IPS DF 6.9 (cell line): ENCODE measurements around the gene CRYZL1.
A peak's percentile ranks its signal among the peaks of the same experiment; 100 is the strongest.
"Not testable (repeated sequence)": the region's sequence is repeated elsewhere in the genome, so short reads cannot be mapped to it uniquely, and the experiment has no call there.

ENCODE experiments used
- DNase-seq: peaks from one replicate; pipeline ENCODE4 v3.0.0-alpha.2; 2013; ENCODE audit warnings: low read depth, low spot score
- H3K27ac ChIP-seq: one replicate; pipeline ENCODE4 v1.5.1; 2013; ENCODE audit warnings: low read length, control low read depth
- H3K27me3 ChIP-seq: 2 replicates; pipeline ENCODE4 v1.6.1; 2013; ENCODE audit warnings: mild to moderate bottlenecking, low read length; ENCODE audit not compliant: control insufficient read depth, insufficient read depth
- H3K36me3 ChIP-seq: 2 replicates; pipeline ENCODE4 v1.6.1; 2013; ENCODE audit warnings: low read length; ENCODE audit not compliant: control insufficient read depth, insufficient read depth
- H3K4me1 ChIP-seq: 2 replicates; pipeline ENCODE4 v1.6.1; 2013; ENCODE audit warnings: low read length; ENCODE audit not compliant: control insufficient read depth, insufficient read depth
- H3K4me3 ChIP-seq: 2 replicates; pipeline ENCODE4 v1.5.1; 2013; ENCODE audit warnings: mild to moderate bottlenecking, low read length
- H3K9me3 ChIP-seq: 2 replicates; pipeline ENCODE4 v1.6.1; 2013; ENCODE audit warnings: low read length, inconsistent platforms; ENCODE audit not compliant: control insufficient read depth, insufficient read depth
- WGBS: extraction: QIAGEN DNeasy Blood & Tissue Kit; methylation state at CpG from one replicate; pipeline ENCODE4 v1.1.7; 2013; ENCODE audit warnings: mixed read lengths, missing lambda C conversion rate; ENCODE audit not compliant: insufficient read length, insufficient coverage; 5-methylcytosine and 5-hydroxymethylcytosine counted together

Gene CRYZL1

GRCh38 chr21:33640697-33641351 is 717 bp downstream of the CRYZL1 start:
- Histone ChIP-seq H3K27me3 (no peaks in the 10 kb centered on the region), H3K4me3 (peak overlapping the region; percentile 55; the same call in 1 of the 2 replicates), H3K9me3 (no peaks in the 10 kb centered on the region), H3K27ac (no peak overlapping the region), H3K4me1 (no peaks in the 10 kb centered on the region), H3K36me3 (no peaks in the 10 kb centered on the region)
- 100% methylated on average over 4 of the region's 18 CpGs for WGBS
- no peak for DNase-seq

- no peaks in the 10 kb centered on the region for H3K36me3 ChIP-seq
- no CpG with 5 or more reads among the region's 2 CpGs for WGBS
- no peak for DNase-seq
- no peaks in the 10 kb centered on the region for H3K27me3 ChIP-seq
- no peaks in the 10 kb centered on the region for H3K4me1 ChIP-seq
- H3K27ac ChIP-seq: no peak overlapping the region
- H3K4me3 ChIP-seq: no peak overlapping the region
- no peaks in the 10 kb centered on the region for H3K9me3 ChIP-seq
These were observed 7.3 kb downstream of the CRYZL1 start for GRCh38 chr21:33634254-33634653.

GRCh38 chr21:33626151-33626550 is 15.4 kb downstream of the CRYZL1 start:
- H3K4me1 ChIP-seq, H3K27ac ChIP-seq, DNase-seq, H3K4me3 ChIP-seq, H3K36me3 ChIP-seq, H3K9me3 ChIP-seq, H3K27me3 ChIP-seq: not testable (repeated sequence)
- no CpG with 5 or more reads among the region's 7 CpGs for WGBS

GRCh38 chr21:33622253-33622652 is 19.3 kb downstream of the CRYZL1 start:
- Histone ChIP-seq H3K36me3 (no peaks in the 10 kb centered on the region), H3K27me3 (no peaks in the 10 kb centered on the region), H3K27ac (no peak overlapping the region), H3K9me3 (no peaks in the 10 kb centered on the region), H3K4me3 (no peak overlapping the region), H3K4me1 (no peaks in the 10 kb centered on the region)
- no peak for DNase-seq

- no peaks in the 10 kb centered on the region for H3K36me3 ChIP-seq
- H3K4me1 ChIP-seq: no peaks in the 10 kb centered on the region
- no peaks in the 10 kb centered on the region for H3K9me3 ChIP-seq
- WGBS: no CpG with 5 or more reads among the region's 4 CpGs
- H3K27ac ChIP-seq: no peak overlapping the region
- no peaks in the 10 kb centered on the region for H3K27me3 ChIP-seq
- H3K4me3 ChIP-seq: no peak overlapping the region
- no peak for DNase-seq
These were observed 21.8 kb downstream of the CRYZL1 start for GRCh38 chr21:33619726-33620125.

- no peak for DNase-seq
- no peaks in the 10 kb centered on the region for H3K36me3 ChIP-seq
- H3K9me3 ChIP-seq: no peaks in the 10 kb centered on the region
- no peak overlapping the region for H3K27ac ChIP-seq
- H3K27me3 ChIP-seq: no peaks in the 10 kb centered on the region
- H3K4me1 ChIP-seq: no peaks in the 10 kb centered on the region
- no CpG with 5 or more reads among the region's 2 CpGs for WGBS
- H3K4me3 ChIP-seq: no peak overlapping the region
These were observed 23.1 kb downstream of the CRYZL1 start for GRCh38 chr21:33618407-33618806.

GRCh38 chr21:33617565-33617964 is 24.0 kb downstream of the CRYZL1 start:
- not testable (repeated sequence) for H3K36me3 ChIP-seq, H3K27me3 ChIP-seq, H3K4me1 ChIP-seq, DNase-seq, H3K4me3 ChIP-seq, H3K27ac ChIP-seq, H3K9me3 ChIP-seq
- WGBS: no CpG with 5 or more reads among the region's 11 CpGs

GRCh38 chr21:33611006-33611744 is 30.4 kb downstream of the CRYZL1 start:
- WGBS: no CpG with 5 or more reads among the region's 7 CpGs
- no peaks in the 10 kb centered on the region for H3K27me3 ChIP-seq
- DNase-seq: no peak
- H3K4me1 ChIP-seq: no peaks in the 10 kb centered on the region
- no peaks in the 10 kb centered on the region for H3K36me3 ChIP-seq
- H3K27ac ChIP-seq: no peak overlapping the region
- no peak overlapping the region for H3K4me3 ChIP-seq
- H3K9me3 ChIP-seq: no peaks in the 10 kb centered on the region

- no peaks in the 10 kb centered on the region for H3K9me3 ChIP-seq
- no CpG with 5 or more reads among the region's 1 CpG for WGBS
- no peak for DNase-seq
- H3K27ac ChIP-seq: no peak overlapping the region
- no peaks in the 10 kb centered on the region for H3K4me1 ChIP-seq
- no peaks in the 10 kb centered on the region for H3K36me3 ChIP-seq
- H3K4me3 ChIP-seq: no peak overlapping the region
- H3K27me3 ChIP-seq: no peaks in the 10 kb centered on the region
These were observed 33.0 kb downstream of the CRYZL1 start for GRCh38 chr21:33608559-33608958.

GRCh38 chr21:33598051-33598450 is 43.5 kb downstream of the CRYZL1 start:
- no peaks in the 10 kb centered on the region; the same call in 1 of the 2 replicates for H3K36me3 ChIP-seq

More at GRCh38 chr21:33598051-33598450, 43.5 kb downstream of the CRYZL1 start:
- Histone ChIP-seq H3K27me3 (no peaks in the 10 kb centered on the region), H3K4me3 (no peak overlapping the region), H3K27ac (no peak overlapping the region), H3K4me1 (no peaks in the 10 kb centered on the region), H3K9me3 (no peaks in the 10 kb centered on the region)
- WGBS: no CpG with 5 or more reads among the region's 1 CpG
- DNase-seq: no peak
